Neural progenitor cell (in vitro differentiated cells): Measurements from ENCODE around the gene INPP5E. TPM values are rescaled to one million over a fixed set of nuclear protein-coding genes. Genes with fewer than 3 reads are reported as not detected.

Experiments used
- DNase-seq: peaks from one replicate; pipeline ENCODE4 v3.0.0-alpha.2; 2016; ENCODE audit warnings: low spot score
- H2AFZ ChIP-seq: fragments of 200-600 bp; sonication (generic); replicated peaks from 2 replicates; pipeline ENCODE4 v1.6.1; 2016; ENCODE audit warnings: antibody characterized with exemption
- H3F3A ChIP-seq: fragments of 200-600 bp; sonication (generic); 2 replicates; pipeline ENCODE4 v1.6.1; 2016; ENCODE audit warnings: antibody characterized with exemption, low read depth
- H3K27ac ChIP-seq: fragments of 200-600 bp; sonication (generic); 2 replicates; pipeline ENCODE4 v1.5.1; 2016; ENCODE audit warnings: mild to moderate bottlenecking
- H3K27me3 ChIP-seq: fragments of 200-600 bp; sonication (generic); 2 replicates; pipeline ENCODE4 v1.6.1; 2016; ENCODE audit warnings: mild to moderate bottlenecking, moderate library complexity
- H3K36me3 ChIP-seq: fragments of 200-600 bp; sonication (generic); 2 replicates; pipeline ENCODE4 v1.5.1; 2016
- H3K4me1 ChIP-seq: fragments of 200-600 bp; sonication (generic); 2 replicates; pipeline ENCODE4 v1.6.1; 2016; ENCODE audit warnings: mixed run types
- H3K4me2 ChIP-seq: fragments of 200-600 bp; sonication (generic); 2 replicates; pipeline ENCODE4 v1.6.1; 2016
- H3K4me3 ChIP-seq: fragments of 200-600 bp; sonication (generic); 2 replicates; pipeline ENCODE4 v1.5.1; 2016
- H3K79me2 ChIP-seq: fragments of 200-600 bp; sonication (generic); 2 replicates; pipeline ENCODE4 v1.6.1; 2016; ENCODE audit warnings: low read depth
- H3K9ac ChIP-seq: fragments of 200-600 bp; sonication (generic); 2 replicates; pipeline ENCODE4 v1.6.1; 2016
- H3K9me3 ChIP-seq: fragments of 200-600 bp; sonication (generic); 2 replicates; pipeline ENCODE4 v1.5.1; 2016; ENCODE audit warnings: low read depth
- H4K20me1 ChIP-seq: fragments of 200-600 bp; sonication (generic); 2 replicates; pipeline ENCODE4 v1.6.1; 2016; ENCODE audit warnings: low read depth
- H3K27ac Mint-ChIP-seq: 3 replicates; pipeline ENCODE4 v1.8.0; 2021; ENCODE audit warnings: mixed read lengths
- H3K27me3 Mint-ChIP-seq: 2 replicates; pipeline ENCODE4 v1.8.0; 2022; ENCODE audit warnings: low read depth, mild to moderate bottlenecking, inconsistent platforms, moderate library complexity, mixed read lengths; ENCODE audit not compliant: insufficient read depth
- H3K36me3 Mint-ChIP-seq: 3 replicates; pipeline ENCODE4 v1.8.0; 2021; ENCODE audit warnings: mixed read lengths
- H3K4me1 Mint-ChIP-seq: 3 replicates; pipeline ENCODE4 v1.8.0; 2021; ENCODE audit warnings: mixed read lengths
- H3K4me3 Mint-ChIP-seq: 3 replicates; pipeline ENCODE4 v1.8.0; 2021; ENCODE audit warnings: mild to moderate bottlenecking, moderate library complexity, mixed read lengths
- H3K9me3 Mint-ChIP-seq: 3 replicates; pipeline ENCODE4 v1.8.0; 2020; ENCODE audit warnings: mixed read lengths
- CTCF ChIP-seq: fragments of 200-600 bp; sonication (generic); IDR thresholded peaks from 2 replicates; pipeline ENCODE4 v1.5.1; 2017; ENCODE audit warnings: antibody characterized with exemption, mild to moderate bottlenecking
- EZH2 ChIP-seq: fragments of 200-600 bp; sonication (generic); IDR thresholded peaks from 2 replicates; pipeline ENCODE4 v1.6.1; 2017; ENCODE audit warnings: antibody characterized with exemption, mild to moderate bottlenecking, moderate library complexity
- EZH2phosphoT487 ChIP-seq: fragments of 200-600 bp; sonication (generic); IDR thresholded peaks from 2 replicates; pipeline ENCODE4 v1.6.1; 2017; ENCODE audit warnings: antibody characterized with exemption
- total RNA-seq: library from RNA; depleted of rRNA; stranded (reverse); fragments of >200 nt; gene quantifications from 2 replicates; pipeline ENCODE4 v1.2.3, GENCODE V29; 2015; ENCODE audit warnings: low replicate concordance

Gene INPP5E
- total RNA-seq, 1 donor from 2014 or later = 8.8 TPM

- H3K4me3 ChIP-seq = no peak overlapping the region
- H3K9ac ChIP-seq = no peak overlapping the region
- no peaks in the 10 kb centered on the region for H3K4me1 ChIP-seq
- H3K36me3 ChIP-seq = peaks cover 3% of the 10 kb centered on the region
- H3K4me2 ChIP-seq = no peak overlapping the region
- no peak for DNase-seq
- H4K20me1 ChIP-seq = no peaks in the 10 kb centered on the region
- no peak for TF ChIP-seq EZH2
- TF ChIP-seq EZH2phosphoT487 = no peak
- no peak for TF ChIP-seq CTCF
- H3K9me3 Mint-ChIP-seq = no peaks in the 10 kb centered on the region
- no peaks in the 10 kb centered on the region for H3K27me3 ChIP-seq
- H3K27me3 Mint-ChIP-seq = peaks cover under 1% of the 10 kb centered on the region
- H3K27ac Mint-ChIP-seq = no peak overlapping the region
- H3K79me2 ChIP-seq = no peaks in the 10 kb centered on the region
- H3K36me3 Mint-ChIP-seq = peaks cover 16% of the 10 kb centered on the region
- no peak overlapping the region for H3K27ac ChIP-seq
- no peak overlapping the region for H2AFZ ChIP-seq
- no peaks in the 10 kb centered on the region for H3K4me1 Mint-ChIP-seq
- no peaks in the 10 kb centered on the region for H3K9me3 ChIP-seq
- H3K4me3 Mint-ChIP-seq = no peak overlapping the region
- H3F3A ChIP-seq = no peaks in the 10 kb centered on the region
Measured at GRCh38 chr9:136385015-136385414, 54.6 kb downstream of the INPP5E start.

- no peak overlapping the region for H3K4me2 ChIP-seq
- H3K27me3 ChIP-seq = no peaks in the 10 kb centered on the region
- H3K36me3 ChIP-seq = peaks cover 3% of the 10 kb centered on the region
- H3K9me3 Mint-ChIP-seq = no peaks in the 10 kb centered on the region
- H3K9ac ChIP-seq = no peak overlapping the region
- no peaks in the 10 kb centered on the region for H3K4me1 ChIP-seq
- no peaks in the 10 kb centered on the region for H3K4me1 Mint-ChIP-seq
- no peak overlapping the region for H3K4me3 Mint-ChIP-seq
- H3K9me3 ChIP-seq = no peaks in the 10 kb centered on the region
- peaks cover 14% of the 10 kb centered on the region for H3K36me3 Mint-ChIP-seq
- H3K27ac Mint-ChIP-seq = no peak overlapping the region
- H4K20me1 ChIP-seq = no peaks in the 10 kb centered on the region
- DNase-seq = no peak
- H3F3A ChIP-seq = no peaks in the 10 kb centered on the region
- no peaks in the 10 kb centered on the region for H3K79me2 ChIP-seq
- H3K27me3 Mint-ChIP-seq = peaks cover 2% of the 10 kb centered on the region
- no peak overlapping the region for H2AFZ ChIP-seq
- H3K4me3 ChIP-seq = no peak overlapping the region
- no peak overlapping the region for H3K27ac ChIP-seq
- TF ChIP-seq EZH2phosphoT487 (no peak), CTCF (no peak), EZH2 (no peak)
Measured at GRCh38 chr9:136383436-136383835, 56.2 kb downstream of the INPP5E start.

GRCh38 chr9:136381966-136382513 lies 57.6 kb downstream of the INPP5E start:
- Histone ChIP-seq H3K27ac (no peak overlapping the region), H3K36me3 (peaks cover 3% of the 10 kb centered on the region), H3F3A (no peaks in the 10 kb centered on the region), H3K27me3 (no peaks in the 10 kb centered on the region), H4K20me1 (no peaks in the 10 kb centered on the region), H2AFZ (no peak overlapping the region), H3K9ac (no peak overlapping the region), H3K9me3 (no peaks in the 10 kb centered on the region), H3K4me3 (no peak overlapping the region), H3K4me1 (no peaks in the 10 kb centered on the region), H3K4me2 (no peak overlapping the region), H3K79me2 (no peaks in the 10 kb centered on the region)
- Mint-ChIP-seq H3K9me3 (no peaks in the 10 kb centered on the region), H3K27me3 (peaks cover 2% of the 10 kb centered on the region), H3K4me1 (no peaks in the 10 kb centered on the region), H3K36me3 (peaks cover 9% of the 10 kb centered on the region), H3K27ac (no peak overlapping the region), H3K4me3 (no peak overlapping the region)
- DNase-seq = no peak
- TF ChIP-seq CTCF (no peak), EZH2 (no peak), EZH2phosphoT487 (no peak)
